Thyroid gland (tissue), 4 donors: ENCODE data around the gene FBP2.

Source experiments
- CTCF ChIP-seq, 6 experiments: fragments of 200-600 bp in 3 of 6; fragments of 450-650 bp in 3 of 6; sonication (generic) in 3 of 6; IDR thresholded peaks; one replicate each; pipeline ENCODE4 v1.5.1; 2016 to 2019; ENCODE audit warnings: antibody characterized with exemption in 6 of 6, mild to moderate bottlenecking in 2 of 6, inconsistent platforms in 1 of 6, moderate library complexity in 1 of 6
- POLR2A ChIP-seq, 2 donors: fragments of 450-650 bp; IDR thresholded peaks; one replicate each; pipeline ENCODE4 v1.6.1; 2017; ENCODE audit warnings: antibody characterized with exemption in 2 of 2, mild to moderate bottlenecking in 2 of 2, moderate library complexity in 1 of 2

GRCh38 chr9:94639999-94640376, 46.4 kb upstream of the FBP2 start:
- TF ChIP-seq CTCF (IDR thresholded peaks at IDR 0.05) (no peak), POLR2A (IDR thresholded peaks at IDR 0.05) (no peak)
